Breast epithelium (tissue), 3 donors: ENCODE data around the gene KCNH1.

Experiments used
- CTCF ChIP-seq, 3 donors: fragments of 450-650 bp; IDR thresholded peaks; one replicate each; pipeline ENCODE4 v1.5.1; 2016 to 2017; ENCODE audit warnings: antibody characterized with exemption in 3 of 3, mild to moderate bottlenecking in 3 of 3, moderate library complexity in 3 of 3
- POLR2A ChIP-seq: fragments of 450-650 bp; IDR thresholded peaks from one replicate; pipeline ENCODE4 v1.6.1; 2016; ENCODE audit warnings: antibody characterized with exemption, mild to moderate bottlenecking, moderate library complexity
- POLR2AphosphoS5 ChIP-seq, 3 donors: sonication (generic); formaldehyde crosslinking; IDR thresholded peaks; one replicate each; pipeline ENCODE4 v1.6.1; 2017; ENCODE audit warnings: antibody characterized with exemption in 3 of 3

GRCh38 chr1:210739627-210740026 is 394.3 kb downstream of the KCNH1 start:
- TF ChIP-seq CTCF (IDR thresholded peaks at IDR 0.05), result no peak
- TF ChIP-seq POLR2A, result no peak
- TF ChIP-seq POLR2AphosphoS5 (IDR thresholded peaks at IDR 0.05), result no peak
